AG09309 (cell line): ENCODE results near the gene LATS1.
A peak's percentile ranks its signal among the peaks of the same experiment; 100 is the strongest.

Source experiments
- DNase-seq: peaks from one replicate; pipeline ENCODE4 v3.0.0-alpha.2; 2010; ENCODE audit warnings: low read depth
- H3K4me3 ChIP-seq: 2 replicates; pipeline ENCODE4 v1.5.1; 2011; ENCODE audit warnings: mild to moderate bottlenecking, low read depth, low read length, moderate library complexity; ENCODE audit not compliant: control insufficient read depth
- CTCF ChIP-seq: IDR thresholded peaks from 2 replicates; pipeline ENCODE4 v1.5.1; 2011; ENCODE audit warnings: mild to moderate bottlenecking, low read depth, low read length, inconsistent platforms; ENCODE audit not compliant: insufficient read depth, control insufficient read depth; ENCODE audit errors: missing control alignments

Gene LATS1

DNA sequence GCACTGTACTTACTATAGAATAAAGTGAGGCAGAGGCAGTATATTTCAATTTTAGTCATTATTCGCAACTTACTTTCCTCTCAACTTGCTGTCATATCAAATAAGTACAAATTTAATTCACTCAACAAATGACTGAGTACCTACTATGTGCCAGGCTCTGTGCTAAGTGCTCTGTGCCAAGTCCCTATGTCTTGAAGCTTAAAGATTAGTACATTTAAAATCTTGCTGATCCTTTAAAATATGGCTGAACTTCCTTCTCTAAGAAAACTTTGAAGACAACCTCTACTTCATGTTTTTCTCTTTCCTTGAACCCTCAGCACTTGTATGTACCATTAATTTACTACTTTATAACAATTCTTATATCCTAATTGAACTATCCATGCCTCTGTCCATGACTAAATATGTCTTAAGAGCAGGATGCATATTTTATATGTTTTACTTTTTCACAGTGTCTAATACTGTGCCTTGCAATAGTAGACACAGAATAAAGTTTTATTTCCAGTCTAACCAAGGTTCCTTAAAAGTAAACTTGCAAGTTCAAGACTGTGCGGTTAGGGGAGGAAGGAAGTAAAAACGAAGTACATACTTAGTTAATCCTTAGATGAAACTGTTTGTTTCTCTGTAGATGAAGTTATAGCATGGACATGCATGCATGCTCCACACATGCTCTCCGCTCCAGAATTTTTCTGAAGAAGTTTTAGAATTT lies 10.0 kb upstream of the LATS1 start:
- no peak for TF ChIP-seq CTCF
- DNase-seq = no peak
- H3K4me3 ChIP-seq = no peak overlapping the region

GRCh38 chr6:149725785-149726184 lies 7.9 kb upstream of the LATS1 start:
- H3K4me3 ChIP-seq = no peak overlapping the region
- no peak for TF ChIP-seq CTCF

GRCh38 chr6:149723771-149724417 lies 6.0 kb upstream of the LATS1 start:
- peak; percentile 83 for TF ChIP-seq CTCF
- no peak for DNase-seq
- no peak overlapping the region for H3K4me3 ChIP-seq

More at GRCh38 chr6:149725785-149726184, 7.9 kb upstream of the LATS1 start:
- no peak for DNase-seq

GRCh38 chr6:149723262-149723661 lies 5.4 kb upstream of the LATS1 start:
- DNase-seq = no peak
- no peak overlapping the region for H3K4me3 ChIP-seq
- TF ChIP-seq CTCF = no peak

DNA sequence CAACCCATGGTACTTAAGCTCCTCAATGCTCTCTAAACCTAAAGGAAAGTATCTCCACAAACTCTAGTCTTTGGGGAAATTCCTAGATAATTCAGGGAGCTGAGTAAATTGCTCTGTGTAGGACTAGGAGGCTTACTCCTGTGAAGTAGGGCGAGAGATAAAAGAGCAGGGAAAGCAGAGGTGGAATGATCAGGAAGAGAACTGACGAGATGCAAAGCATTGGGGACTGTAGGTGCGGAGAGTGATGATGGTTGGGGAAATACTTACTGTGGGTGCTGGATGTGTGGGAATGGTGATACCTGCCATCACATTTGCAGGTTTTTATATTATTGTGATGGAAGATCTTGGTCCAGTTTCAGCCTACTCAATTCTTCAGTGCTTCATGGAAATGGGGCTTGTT lies 1.6 kb upstream of the LATS1 start:
- H3K4me3 ChIP-seq = no peak overlapping the region
- no peak for DNase-seq
- no peak for TF ChIP-seq CTCF

GRCh38 chr6:149717255-149717587 lies 680 bp downstream of the LATS1 start:
- no peak for TF ChIP-seq CTCF
- H3K4me3 ChIP-seq = peak overlapping the region; percentile 82
- DNase-seq = no peak
